HUES64 (cell line): ENCODE results near the gene TLDC2.
"Not testable (repeated sequence)": the region's sequence is repeated elsewhere in the genome, so short reads cannot be mapped to it uniquely, and the experiment has no call there.

ENCODE experiments used
- H3K27ac ChIP-seq: 2 replicates; pipeline ENCODE4 v1.7.0; 2013; ENCODE audit warnings: low read depth, low read length, inconsistent platforms
- H3K27me3 ChIP-seq: 2 replicates; pipeline ENCODE4 v1.6.1; 2013; ENCODE audit warnings: mild to moderate bottlenecking, low read length; ENCODE audit not compliant: insufficient read depth
- H3K36me3 ChIP-seq: 2 replicates; pipeline ENCODE4 v1.6.1; 2013; ENCODE audit warnings: mild to moderate bottlenecking, low read length; ENCODE audit not compliant: insufficient read depth
- H3K4me1 ChIP-seq: 2 replicates; pipeline ENCODE4 v1.6.1; 2013; ENCODE audit warnings: mild to moderate bottlenecking, low read length, moderate library complexity; ENCODE audit not compliant: insufficient read depth
- H3K4me3 ChIP-seq: 2 replicates; pipeline ENCODE4 v1.5.1; 2013; ENCODE audit warnings: mild to moderate bottlenecking, low read length, moderate library complexity
- H3K9ac ChIP-seq: 2 replicates; pipeline ENCODE4 v1.6.1; 2013; ENCODE audit warnings: mild to moderate bottlenecking, low read depth, low read length
- H3K9me3 ChIP-seq: 2 replicates; pipeline ENCODE4 v1.6.1; 2013; ENCODE audit warnings: low read depth, low read length; ENCODE audit not compliant: insufficient read depth
- WGBS: fragments of 150-250, 120-280 bp; methylation state at CpG from one replicate; pipeline ENCODE4 v1.1.7; 2013; ENCODE audit warnings: missing lambda C conversion rate; 5-methylcytosine and 5-hydroxymethylcytosine counted together

Gene TLDC2

DNA sequence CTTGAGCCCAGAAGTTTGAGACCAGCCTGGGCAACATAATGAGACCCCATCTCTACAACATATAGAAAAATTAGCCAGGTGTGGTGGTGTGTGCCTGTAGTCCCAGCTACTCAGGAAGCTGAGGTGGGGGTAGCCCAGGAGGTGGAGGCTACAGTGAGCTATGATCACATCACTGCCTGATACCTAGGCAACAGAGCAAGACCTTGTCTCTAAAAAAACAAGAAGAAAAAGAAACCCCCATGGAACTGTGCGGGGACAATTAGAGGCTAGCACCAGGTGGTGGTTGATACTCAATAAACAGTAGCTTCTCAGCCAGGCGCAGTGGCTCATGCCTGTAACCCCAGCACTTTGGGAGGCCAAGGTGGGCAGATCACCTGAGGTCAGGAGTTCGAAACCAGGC is 37.6 kb upstream of the TLDC2 start:
- not testable (repeated sequence) for H3K9ac ChIP-seq, H3K9me3 ChIP-seq, H3K27me3 ChIP-seq, H3K4me3 ChIP-seq, H3K27ac ChIP-seq, H3K36me3 ChIP-seq
- WGBS, result 95% methylated on average over 3 of the region's 3 CpGs
- H3K4me1 ChIP-seq, result peaks cover 12% of the 10 kb centered on the region

DNA sequence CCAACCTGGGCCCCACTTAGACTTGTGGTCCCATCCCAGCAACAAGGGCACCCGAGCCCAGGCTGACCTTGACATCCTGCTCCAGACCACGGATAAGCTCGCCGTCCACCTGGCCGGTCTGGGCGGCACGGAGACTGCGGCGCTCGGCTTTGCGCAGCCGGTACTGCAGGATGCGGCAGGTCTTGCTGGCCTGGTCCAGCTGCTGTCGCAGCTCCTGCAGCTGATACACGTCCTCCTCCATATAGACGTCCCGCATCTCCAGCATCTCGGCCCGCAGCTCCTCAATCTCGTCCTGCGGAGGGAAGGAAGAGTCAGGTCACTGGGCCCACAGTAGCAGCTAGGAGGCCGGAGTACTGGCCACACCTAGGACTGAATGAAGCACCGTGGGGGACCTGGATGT is 36.8 kb upstream of the TLDC2 start:
- Histone ChIP-seq H3K27me3 (no peaks in the 10 kb centered on the region), H3K9ac (no peak overlapping the region), H3K9me3 (no peaks in the 10 kb centered on the region), H3K27ac (no peak overlapping the region), H3K4me1 (peaks cover 10% of the 10 kb centered on the region), H3K4me3 (no peak overlapping the region), H3K36me3 (peaks cover 9% of the 10 kb centered on the region)
- 95% methylated on average over 23 of the region's 23 CpGs for WGBS

DNA sequence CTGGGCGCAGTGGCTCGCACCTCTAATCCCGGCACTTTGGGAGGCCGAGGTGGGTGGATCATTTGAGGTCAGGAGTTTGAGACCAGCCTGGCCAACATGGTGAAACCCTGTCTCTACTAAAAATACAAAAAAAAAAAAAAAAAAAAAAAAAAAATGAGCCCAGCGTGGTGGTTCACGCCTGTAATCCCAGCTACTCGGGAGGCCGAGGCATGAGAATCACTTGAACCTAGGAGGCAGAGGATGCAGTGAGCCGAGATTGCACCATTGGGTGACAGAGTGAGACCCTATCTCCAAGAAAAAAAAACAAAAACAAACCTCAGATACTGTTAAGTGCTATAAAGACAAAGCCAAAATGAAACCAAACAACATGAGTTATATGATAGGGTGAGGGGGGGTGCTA is 34.9 kb upstream of the TLDC2 start:
- H3K9ac ChIP-seq, H3K9me3 ChIP-seq, H3K4me3 ChIP-seq, H3K27me3 ChIP-seq, H3K27ac ChIP-seq, H3K36me3 ChIP-seq: not testable (repeated sequence)
- WGBS, result 90% methylated on average over 9 of the region's 9 CpGs
- H3K4me1 ChIP-seq, result peaks cover 10% of the 10 kb centered on the region

GRCh38 chr20:36845288-36845971 is 30.5 kb upstream of the TLDC2 start:
- Histone ChIP-seq H3K4me1 (peaks cover 10% of the 10 kb centered on the region), H3K9ac (no peak overlapping the region), H3K4me3 (no peak overlapping the region), H3K36me3 (no peaks in the 10 kb centered on the region), H3K27me3 (no peaks in the 10 kb centered on the region), H3K27ac (no peak overlapping the region), H3K9me3 (no peaks in the 10 kb centered on the region)
- WGBS, result 70% methylated on average over 10 of the region's 10 CpGs

- Histone ChIP-seq H3K9ac (no peak overlapping the region), H3K4me1 (peaks cover 8% of the 10 kb centered on the region)
- WGBS, result 88% methylated on average over 18 of the region's 18 CpGs
Observed at GRCh38 chr20:36847009-36847709, 28.8 kb upstream of the TLDC2 start.

GRCh38 chr20:36847710-36848040 is 28.3 kb upstream of the TLDC2 start:
- Histone ChIP-seq H3K36me3 (peaks cover 3% of the 10 kb centered on the region), H3K9me3 (peaks cover 5% of the 10 kb centered on the region), H3K27ac (no peak overlapping the region), H3K4me3 (no peak overlapping the region), H3K9ac (no peak overlapping the region), H3K27me3 (no peaks in the 10 kb centered on the region), H3K4me1 (peaks cover 7% of the 10 kb centered on the region)
- 90% methylated on average over 1 of the region's 1 CpG for WGBS

More at GRCh38 chr20:36847009-36847709, 28.8 kb upstream of the TLDC2 start:
- Histone ChIP-seq H3K9me3 (peaks cover 5% of the 10 kb centered on the region), H3K27ac (no peak overlapping the region), H3K4me3 (no peak overlapping the region), H3K27me3 (no peaks in the 10 kb centered on the region), H3K36me3 (peaks cover 3% of the 10 kb centered on the region)

DNA sequence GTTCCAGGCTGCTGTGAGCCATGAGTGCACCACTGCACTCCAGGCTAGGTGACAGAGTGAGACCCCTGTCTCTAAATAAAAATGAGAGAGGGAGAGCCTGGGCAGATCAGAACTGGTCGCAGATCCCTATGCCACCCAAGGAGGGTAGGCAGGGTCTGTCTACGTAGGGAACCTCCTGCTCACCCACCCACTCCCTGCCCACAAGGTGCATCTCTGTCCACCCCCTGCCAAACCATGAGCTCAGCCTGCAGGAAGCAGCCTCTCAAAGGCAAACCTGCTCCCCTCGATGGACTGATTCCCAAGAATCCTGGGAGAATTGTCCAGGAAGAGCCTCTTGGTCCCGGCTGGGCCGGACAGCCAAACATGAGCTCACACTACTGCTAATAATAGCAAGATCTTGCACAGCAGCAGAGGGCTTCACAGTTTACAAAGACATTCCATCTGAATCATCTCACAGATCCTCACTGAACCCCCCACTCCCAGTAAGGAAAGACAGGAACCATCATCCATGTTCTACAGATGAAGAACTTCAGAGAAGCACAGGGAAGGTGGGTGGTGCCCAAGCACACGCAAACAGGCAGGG is 27.8 kb upstream of the TLDC2 start:
- WGBS, result 89% methylated on average over 6 of the region's 6 CpGs
- Histone ChIP-seq H3K4me1 (peaks cover 7% of the 10 kb centered on the region), H3K9me3 (peaks cover 5% of the 10 kb centered on the region)

DNA sequence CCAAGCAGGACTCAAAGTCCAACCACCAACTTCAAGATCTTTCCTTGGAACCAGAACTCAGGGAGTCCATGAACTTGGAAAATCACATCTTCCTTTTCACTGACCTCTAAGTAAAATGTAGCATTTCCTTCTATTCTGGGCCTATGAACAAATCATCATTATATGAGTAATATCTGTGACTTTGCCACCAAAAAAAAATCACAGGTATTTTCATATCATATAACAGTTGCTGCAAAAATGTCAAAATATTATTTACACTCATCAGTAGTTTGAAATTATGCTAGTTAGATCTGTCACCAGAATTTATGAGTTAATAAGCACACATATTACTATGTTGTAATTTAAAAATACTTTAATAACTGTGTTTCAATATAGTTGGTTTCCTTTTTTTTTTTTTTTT is 27.3 kb upstream of the TLDC2 start:
- Histone ChIP-seq H3K36me3 (peaks cover 3% of the 10 kb centered on the region), H3K9me3 (peaks cover 5% of the 10 kb centered on the region), H3K4me1 (peaks cover 7% of the 10 kb centered on the region; the same call in 1 of the 2 replicates), H3K4me3 (no peak overlapping the region), H3K9ac (no peak overlapping the region), H3K27me3 (no peaks in the 10 kb centered on the region), H3K27ac (no peak overlapping the region)

More for the DNA sequence above, 27.8 kb upstream of the TLDC2 start:
- Histone ChIP-seq H3K27ac (no peak overlapping the region), H3K4me3 (no peak overlapping the region), H3K36me3 (peaks cover 3% of the 10 kb centered on the region), H3K27me3 (no peaks in the 10 kb centered on the region), H3K9ac (no peak overlapping the region)

DNA sequence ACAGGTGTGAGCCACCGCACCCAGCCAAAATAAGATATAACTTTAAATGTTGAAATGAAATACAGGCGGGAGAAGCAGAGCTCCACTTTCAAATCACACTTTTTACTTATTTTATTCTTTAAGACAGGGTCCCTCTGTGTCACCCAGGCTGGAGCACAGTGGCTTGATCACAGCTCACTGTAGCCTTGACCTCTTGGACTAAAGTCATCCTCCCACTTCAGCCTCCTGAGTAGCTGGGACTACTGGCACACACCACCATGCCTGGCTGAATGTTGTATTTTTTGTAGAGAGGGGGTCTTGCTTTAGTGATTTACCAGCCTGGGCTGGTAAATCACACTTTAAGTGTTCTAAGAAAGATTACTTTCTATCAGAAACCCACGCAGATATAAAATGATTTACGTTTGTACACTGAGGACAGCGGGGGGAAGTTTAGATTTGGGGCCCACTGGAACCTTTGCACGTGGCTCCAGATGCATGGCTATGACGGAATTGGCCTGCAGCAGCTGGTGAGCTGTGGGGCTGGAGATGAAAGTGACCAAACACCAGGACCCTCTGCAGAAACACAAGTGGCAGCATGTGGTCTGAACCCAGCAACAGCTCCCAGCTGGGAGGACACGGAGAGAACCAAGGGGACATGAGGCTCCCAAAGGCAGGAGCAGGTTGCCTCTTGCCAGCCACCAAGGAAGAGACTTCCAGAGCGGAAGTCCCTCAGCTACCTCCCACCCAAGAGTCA is 26.4 kb upstream of the TLDC2 start:
- Histone ChIP-seq H3K9ac (no peak overlapping the region), H3K4me3 (no peak overlapping the region), H3K27me3 (no peaks in the 10 kb centered on the region), H3K9me3 (peaks cover 5% of the 10 kb centered on the region), H3K4me1 (peaks cover 7% of the 10 kb centered on the region; the same call in 1 of the 2 replicates), H3K36me3 (peaks cover 3% of the 10 kb centered on the region), H3K27ac (no peak overlapping the region)
- whole genome bisulfite sequencing, result 93% methylated on average over 9 of the region's 9 CpGs

DNA sequence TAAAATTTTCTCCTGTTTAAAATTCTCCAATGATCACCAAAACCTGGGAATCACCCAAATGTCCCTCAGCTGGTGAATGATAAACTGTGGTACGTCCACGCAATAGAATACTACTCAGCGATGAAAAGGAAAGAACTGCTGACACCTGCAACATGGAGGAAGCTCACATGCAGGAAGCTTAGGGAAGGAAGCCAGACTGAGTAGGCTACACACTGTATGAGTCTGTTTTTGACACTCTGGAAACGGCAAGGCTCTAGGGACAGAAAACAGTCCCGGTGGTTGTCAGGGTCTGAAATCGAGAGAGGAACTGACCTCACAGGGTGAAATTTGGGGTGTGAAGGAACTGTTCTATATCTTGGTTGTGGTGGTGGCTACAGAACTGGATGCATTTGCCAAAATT is 25.2 kb upstream of the TLDC2 start:
- no peak overlapping the region for H3K4me3 ChIP-seq
- peaks cover 6% of the 10 kb centered on the region for H3K4me1 ChIP-seq
- 96% methylated on average over 6 of the region's 6 CpGs for WGBS
- H3K27ac ChIP-seq, result no peak overlapping the region
- no peaks in the 10 kb centered on the region for H3K27me3 ChIP-seq
- no peak overlapping the region for H3K9ac ChIP-seq
- peaks cover 3% of the 10 kb centered on the region for H3K36me3 ChIP-seq
- peaks cover 5% of the 10 kb centered on the region for H3K9me3 ChIP-seq

GRCh38 chr20:36851490-36851889 is 24.4 kb upstream of the TLDC2 start:
- Histone ChIP-seq H3K9me3 (peaks cover 5% of the 10 kb centered on the region), H3K27ac (no peak overlapping the region), H3K36me3 (peaks cover 3% of the 10 kb centered on the region), H3K27me3 (no peaks in the 10 kb centered on the region), H3K4me1 (peaks cover 6% of the 10 kb centered on the region), H3K9ac (no peak overlapping the region), H3K4me3 (no peak overlapping the region)
- 93% methylated on average over 2 of the region's 2 CpGs for WGBS
